Loucy (cell line): ENCODE results near the gene MEPCE.

ENCODE experiments used
- H2AFZ ChIP-seq: fragments of 200-600 bp; sonication (generic); 2 replicates; pipeline ENCODE4 v1.6.0; 2016; ENCODE audit warnings: antibody characterized with exemption, mild to moderate bottlenecking, low read length, moderate library complexity
- H3F3A ChIP-seq: fragments of 200-600 bp; 2 replicates; pipeline ENCODE4 v1.6.0; 2016; ENCODE audit warnings: antibody characterized with exemption, low read depth, mild to moderate bottlenecking
- H3K27me3 ChIP-seq: fragments of 200-600 bp; sonication (generic); 2 replicates; pipeline ENCODE4 v1.6.1; 2014; ENCODE audit warnings: low read length, mild to moderate bottlenecking; ENCODE audit not compliant: insufficient read depth, poor library complexity, severe bottlenecking
- H3K36me3 ChIP-seq: fragments of 200-600 bp; sonication (generic); 2 replicates; pipeline ENCODE4 v1.6.1; 2016; ENCODE audit warnings: low read length; ENCODE audit not compliant: insufficient read depth
- H3K4me1 ChIP-seq: fragments of 200-600 bp; sonication (generic); 2 replicates; pipeline ENCODE4 v1.5.1; 2014; ENCODE audit warnings: low read length, mild to moderate bottlenecking; ENCODE audit not compliant: insufficient read depth, poor library complexity, severe bottlenecking
- H3K4me2 ChIP-seq: fragments of 200-600 bp; sonication (generic); 2 replicates; pipeline ENCODE4 v1.6.0; 2014; ENCODE audit warnings: antibody characterized with exemption, low read length, low read depth, mild to moderate bottlenecking; ENCODE audit not compliant: poor library complexity, severe bottlenecking
- H3K4me3 ChIP-seq: fragments of 200-600 bp; sonication (generic); 2 replicates; pipeline ENCODE4 v1.5.1; 2014; ENCODE audit warnings: low read length, mild to moderate bottlenecking, mixed read lengths; ENCODE audit not compliant: poor library complexity, severe bottlenecking
- H3K79me2 ChIP-seq: fragments of 200-600 bp; sonication (generic); 2 replicates; pipeline ENCODE4 v1.6.1; 2014; ENCODE audit warnings: low read length; ENCODE audit not compliant: insufficient read depth
- H3K9ac ChIP-seq: fragments of 200-600 bp; sonication (generic); 2 replicates; pipeline ENCODE4 v1.6.0; 2014; ENCODE audit warnings: mild to moderate bottlenecking, low read depth, low read length, moderate library complexity; ENCODE audit not compliant: poor library complexity, severe bottlenecking
- H3K9me2 ChIP-seq: fragments of 200-600 bp; sonication (generic); replicated peaks from 2 replicates; pipeline ENCODE4 v1.6.1; 2016; ENCODE audit warnings: low read depth, low read length, mixed read lengths
- H3K9me3 ChIP-seq: fragments of 200-600 bp; sonication (generic); 2 replicates; pipeline ENCODE4 v1.6.1; 2014; ENCODE audit warnings: mild to moderate bottlenecking, antibody characterized with exemption, low read length, low read depth; ENCODE audit not compliant: insufficient read depth
- H4K20me1 ChIP-seq: fragments of 200-600 bp; sonication (generic); 2 replicates; pipeline ENCODE4 v1.6.0; 2014; ENCODE audit warnings: antibody characterized with exemption, low read length, mild to moderate bottlenecking; ENCODE audit not compliant: insufficient read depth, poor library complexity, severe bottlenecking
- CTCF ChIP-seq: fragments of 200-600 bp; sonication (generic); conservative IDR thresholded peaks from 2 replicates; pipeline ENCODE4 v1.5.1; 2014; ENCODE audit warnings: mild to moderate bottlenecking, antibody characterized with exemption, low read length
- EZH2phosphoT487 ChIP-seq: fragments of 200-600 bp; IDR thresholded peaks from 2 replicates; pipeline ENCODE4 v1.6.1; 2018; ENCODE audit warnings: antibody characterized with exemption, mild to moderate bottlenecking, moderate library complexity, borderline replicate concordance

MEPCE gene

GRCh38 chr7:100476903-100477870 lies 47.6 kb downstream of the MEPCE start:
- peak overlapping the region; percentile 99 for H3K4me2 ChIP-seq
- H3K9me3 ChIP-seq, result no peaks in the 10 kb centered on the region
- H3F3A ChIP-seq, result peaks cover 3% of the 10 kb centered on the region; the same call in 1 of the 2 replicates
- peaks cover 62% of the 10 kb centered on the region for H3K79me2 ChIP-seq
- peak overlapping the region; percentile 84 for H3K4me3 ChIP-seq
- H2AFZ ChIP-seq, result no peak overlapping the region
- H3K9ac ChIP-seq, result peak overlapping the region; percentile 99
- TF ChIP-seq CTCF, result peak; percentile 65
- TF ChIP-seq EZH2phosphoT487, result no peak
- H4K20me1 ChIP-seq, result peaks cover 59% of the 10 kb centered on the region
- H3K36me3 ChIP-seq, result peaks cover 11% of the 10 kb centered on the region; the same call in 1 of the 2 replicates
- H3K9me2 ChIP-seq, result no peaks in the 10 kb centered on the region
- H3K4me1 ChIP-seq, result peaks cover 40% of the 10 kb centered on the region
- H3K27me3 ChIP-seq, result peaks cover 5% of the 10 kb centered on the region

- H2AFZ ChIP-seq, result no peak overlapping the region
- H3F3A ChIP-seq, result peaks cover 3% of the 10 kb centered on the region; the same call in 1 of the 2 replicates
- H3K4me3 ChIP-seq, result peak overlapping the region; percentile 84
- peak overlapping the region; percentile 99 for H3K4me2 ChIP-seq
- H3K9me3 ChIP-seq, result no peaks in the 10 kb centered on the region
- peaks cover 5% of the 10 kb centered on the region for H3K27me3 ChIP-seq
- peaks cover 58% of the 10 kb centered on the region for H3K79me2 ChIP-seq
- H3K4me1 ChIP-seq, result peaks cover 40% of the 10 kb centered on the region
- H3K9ac ChIP-seq, result peak overlapping the region; percentile 99
- peaks cover 53% of the 10 kb centered on the region for H4K20me1 ChIP-seq
- peaks cover 11% of the 10 kb centered on the region; the same call in 1 of the 2 replicates for H3K36me3 ChIP-seq
- TF ChIP-seq CTCF, result no peak
- TF ChIP-seq EZH2phosphoT487, result no peak
- no peaks in the 10 kb centered on the region for H3K9me2 ChIP-seq
These were observed 48.2 kb downstream of the MEPCE start for GRCh38 chr7:100477871-100478267.

- Histone ChIP-seq H3F3A (peaks cover 3% of the 10 kb centered on the region; the same call in 1 of the 2 replicates), H2AFZ (peak within 1 kb of the TSS; percentile 63; the same call in 1 of the 2 replicates), H3K9ac (peak within 1 kb of the TSS; percentile 99), H3K9me3 (no peaks in the 10 kb centered on the region), H3K4me3 (peak within 1 kb of the TSS; percentile 84), H3K36me3 (peaks cover 5% of the 10 kb centered on the region; the same call in 1 of the 2 replicates), H3K79me2 (peaks cover 49% of the 10 kb centered on the region), H3K27me3 (peaks cover 5% of the 10 kb centered on the region), H3K9me2 (no peaks in the 10 kb centered on the region), H3K4me1 (peaks cover 32% of the 10 kb centered on the region), H4K20me1 (peaks cover 44% of the 10 kb centered on the region), H3K4me2 (peak within 1 kb of the TSS; percentile 99)
- no peak for TF ChIP-seq CTCF
These were observed 49.5 kb downstream of the MEPCE start, which contains the start of gene TSC22D4 for GRCh38 chr7:100478958-100479660. TSC22D4 (minus strand) TSS chr7:100479214; CDS start chr7:100478038, 1,176 bp downstream.
